Panc1 (cell line): ENCODE measurements around the gene ARMC3.

ENCODE experiments used
- POLR2AphosphoS5 ChIP-seq: IDR thresholded peaks from 2 replicates; pipeline ENCODE4 v1.6.1; 2012; ENCODE audit warnings: mild to moderate bottlenecking, low read depth, low read length, moderate library complexity
- SIN3A ChIP-seq: IDR thresholded peaks from 2 replicates; pipeline ENCODE4 v1.6.1; 2012; ENCODE audit warnings: low read depth, mild to moderate bottlenecking, low read length, moderate library complexity, borderline replicate concordance; ENCODE audit not compliant: insufficient read depth
- TCF7L2 ChIP-seq: IDR thresholded peaks from 2 replicates; pipeline ENCODE4 v1.6.1; 2011; ENCODE audit warnings: mild to moderate bottlenecking, low read depth, low read length, inconsistent platforms
- TF ChIP-seq, protein P1 (sequence below): fragments of 450-650 bp; IDR thresholded peaks from 2 replicates; pipeline ENCODE4 v1.5.1; 2017; ENCODE audit warnings: mild to moderate bottlenecking

GRCh38 chr10:23040002-23040401, 112.1 kb downstream of the ARMC3 start:
- TF ChIP-seq, protein P1, sequence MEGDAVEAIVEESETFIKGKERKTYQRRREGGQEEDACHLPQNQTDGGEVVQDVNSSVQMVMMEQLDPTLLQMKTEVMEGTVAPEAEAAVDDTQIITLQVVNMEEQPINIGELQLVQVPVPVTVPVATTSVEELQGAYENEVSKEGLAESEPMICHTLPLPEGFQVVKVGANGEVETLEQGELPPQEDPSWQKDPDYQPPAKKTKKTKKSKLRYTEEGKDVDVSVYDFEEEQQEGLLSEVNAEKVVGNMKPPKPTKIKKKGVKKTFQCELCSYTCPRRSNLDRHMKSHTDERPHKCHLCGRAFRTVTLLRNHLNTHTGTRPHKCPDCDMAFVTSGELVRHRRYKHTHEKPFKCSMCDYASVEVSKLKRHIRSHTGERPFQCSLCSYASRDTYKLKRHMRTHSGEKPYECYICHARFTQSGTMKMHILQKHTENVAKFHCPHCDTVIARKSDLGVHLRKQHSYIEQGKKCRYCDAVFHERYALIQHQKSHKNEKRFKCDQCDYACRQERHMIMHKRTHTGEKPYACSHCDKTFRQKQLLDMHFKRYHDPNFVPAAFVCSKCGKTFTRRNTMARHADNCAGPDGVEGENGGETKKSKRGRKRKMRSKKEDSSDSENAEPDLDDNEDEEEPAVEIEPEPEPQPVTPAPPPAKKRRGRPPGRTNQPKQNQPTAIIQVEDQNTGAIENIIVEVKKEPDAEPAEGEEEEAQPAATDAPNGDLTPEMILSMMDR, result no peak
- TF ChIP-seq TCF7L2, result no peak
- TF ChIP-seq SIN3A, result no peak
- TF ChIP-seq POLR2AphosphoS5, result no peak
